Glomerular visceral epithelial cell (primary cell): ENCODE measurements around the gene CNN1.
A peak's percentile ranks its signal among the peaks of the same experiment; 100 is the strongest.

Experiments
- DNase-seq: peaks from one replicate; pipeline ENCODE4 v3.0.0-alpha.2; 2016; ENCODE audit errors: extremely low spot score

The CNN1 gene

DNA sequence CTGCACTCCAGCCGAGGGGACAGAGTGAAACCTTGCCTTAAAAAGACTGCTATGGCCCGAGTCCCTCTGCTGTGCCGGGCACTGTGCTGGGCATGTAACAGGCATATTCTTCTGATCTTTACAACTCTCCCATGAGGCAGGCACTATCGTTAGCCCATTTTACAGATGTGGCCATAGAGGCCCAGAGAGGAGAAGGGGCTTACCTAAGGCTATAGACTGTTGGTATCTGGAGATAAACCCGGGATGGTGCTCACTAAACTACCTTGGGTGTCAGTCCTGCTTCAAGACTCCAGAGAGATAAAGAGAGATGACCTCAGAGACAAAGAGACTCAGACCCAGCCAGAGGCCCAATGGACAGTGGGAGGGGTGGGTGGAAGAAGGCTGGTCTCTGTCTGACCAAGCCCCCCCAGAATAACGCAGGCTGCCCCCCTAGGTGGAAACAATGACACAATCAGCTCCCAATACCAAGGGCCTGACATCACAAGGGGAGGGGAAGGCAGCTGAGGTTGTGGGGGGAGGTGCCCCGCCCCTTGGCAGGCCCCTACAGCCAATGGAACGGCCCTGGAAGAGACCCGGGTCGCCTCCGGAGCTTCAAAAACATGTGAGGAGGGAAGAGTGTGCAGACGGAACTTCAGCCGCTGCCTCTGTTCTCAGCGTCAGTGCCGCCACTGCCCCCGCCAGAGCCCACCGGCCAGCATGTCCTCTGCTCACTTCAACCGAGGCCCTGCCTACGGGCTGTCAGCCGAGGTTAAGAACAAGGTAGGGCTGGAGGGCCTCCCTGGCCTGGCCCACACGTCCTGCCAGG is at the start of gene CNN1:
TSS of gene CNN1 (plus strand) at position 620 of the 805 bp plus-strand sequence. CDS start at position 697, 77 bp downstream.
- peak; percentile 86 for DNase-seq

DNA sequence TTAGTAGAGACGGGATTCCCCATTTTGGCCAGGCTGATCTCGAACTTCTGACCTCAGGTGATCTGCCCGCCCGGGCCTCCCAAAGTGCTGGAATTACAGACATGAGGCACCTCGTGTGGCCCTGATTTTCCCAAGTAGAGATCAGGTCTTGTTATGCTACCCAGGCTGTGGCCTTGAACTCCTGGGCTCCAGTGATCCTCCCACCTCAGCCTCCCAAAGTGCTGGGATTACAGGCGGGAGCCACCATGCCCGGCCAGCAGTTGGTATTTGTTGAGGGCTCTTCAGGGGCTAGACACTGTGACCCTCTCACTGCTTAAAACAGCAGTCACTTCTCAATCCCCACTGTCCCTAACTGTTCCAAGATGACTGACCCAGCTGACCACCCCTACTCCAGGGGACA is 49.3 kb upstream of the CNN1 start:
- DNase-seq = no peak

DNA sequence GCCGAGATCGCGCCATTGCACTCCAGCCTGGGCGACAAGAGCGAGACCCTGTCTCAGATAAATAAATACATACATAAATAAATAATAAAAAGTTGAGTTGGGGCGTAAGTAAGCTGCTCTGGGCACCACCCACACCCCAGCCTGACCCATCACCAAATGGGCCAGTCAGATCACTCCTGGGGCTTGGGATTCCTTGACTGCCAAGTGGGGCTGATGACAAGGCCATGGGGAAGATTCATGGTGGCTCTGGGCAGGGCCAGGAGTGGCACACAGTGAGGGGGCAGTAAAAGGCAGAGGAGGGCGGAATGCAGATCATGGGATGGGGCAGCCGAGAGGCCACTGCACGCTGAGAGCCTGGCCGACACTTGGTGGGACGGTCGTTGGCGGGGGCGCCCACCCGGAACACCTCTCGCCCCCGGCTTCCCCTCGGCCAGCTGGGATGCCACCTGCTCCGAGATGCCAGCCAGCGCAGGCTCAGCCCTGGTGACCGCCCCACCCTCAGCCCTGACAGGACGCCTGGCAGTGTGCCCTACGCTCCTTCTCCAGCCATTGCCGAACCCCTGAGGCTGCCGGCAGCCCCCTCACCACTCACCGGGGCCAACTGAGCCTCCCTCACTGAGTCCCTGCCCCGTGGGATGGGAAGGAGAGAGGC is 43.9 kb upstream of the CNN1 start:
- no peak for DNase-seq

DNA sequence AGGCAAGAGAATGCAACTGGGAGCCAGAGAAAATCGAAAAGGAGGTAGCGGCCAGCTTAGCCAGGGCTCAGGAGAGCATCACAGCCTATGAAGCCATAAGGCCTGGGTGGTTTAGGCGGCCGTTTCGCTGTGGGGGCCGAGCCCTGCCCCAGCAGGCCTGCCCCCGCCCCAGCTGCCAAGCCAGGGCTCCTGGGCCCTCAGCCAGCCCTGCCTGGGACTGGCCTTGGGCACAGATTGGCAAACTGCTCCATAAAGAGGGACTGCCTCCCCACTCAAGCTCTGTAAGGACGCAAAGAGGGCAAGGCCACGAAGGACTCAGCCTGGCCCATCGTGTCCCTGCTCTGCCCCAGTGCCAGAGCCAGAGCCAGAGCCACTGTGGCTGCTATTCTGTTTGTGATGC is 43.2 kb upstream of the CNN1 start:
- no peak for DNase-seq

DNA sequence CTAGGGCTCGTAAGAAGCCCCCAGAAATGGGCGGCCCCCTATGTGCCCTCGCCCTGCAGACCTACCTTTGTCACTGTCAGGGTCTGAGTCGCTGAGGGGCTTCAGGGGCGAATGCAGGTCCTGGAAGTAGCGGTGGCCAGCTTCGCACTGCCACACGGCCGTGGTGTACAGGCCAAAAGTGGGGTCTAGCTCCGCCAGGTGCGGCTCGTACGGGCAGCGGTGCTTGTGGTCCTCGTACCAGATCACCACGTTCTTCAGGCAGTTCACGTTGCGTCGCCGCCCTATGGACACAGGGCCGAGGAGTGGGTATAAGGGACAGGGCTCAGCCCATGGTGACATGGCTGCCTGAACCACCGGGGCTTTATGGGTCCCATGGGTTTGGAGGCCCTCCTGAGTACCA is 42.8 kb upstream of the CNN1 start:
- no peak for DNase-seq

DNA sequence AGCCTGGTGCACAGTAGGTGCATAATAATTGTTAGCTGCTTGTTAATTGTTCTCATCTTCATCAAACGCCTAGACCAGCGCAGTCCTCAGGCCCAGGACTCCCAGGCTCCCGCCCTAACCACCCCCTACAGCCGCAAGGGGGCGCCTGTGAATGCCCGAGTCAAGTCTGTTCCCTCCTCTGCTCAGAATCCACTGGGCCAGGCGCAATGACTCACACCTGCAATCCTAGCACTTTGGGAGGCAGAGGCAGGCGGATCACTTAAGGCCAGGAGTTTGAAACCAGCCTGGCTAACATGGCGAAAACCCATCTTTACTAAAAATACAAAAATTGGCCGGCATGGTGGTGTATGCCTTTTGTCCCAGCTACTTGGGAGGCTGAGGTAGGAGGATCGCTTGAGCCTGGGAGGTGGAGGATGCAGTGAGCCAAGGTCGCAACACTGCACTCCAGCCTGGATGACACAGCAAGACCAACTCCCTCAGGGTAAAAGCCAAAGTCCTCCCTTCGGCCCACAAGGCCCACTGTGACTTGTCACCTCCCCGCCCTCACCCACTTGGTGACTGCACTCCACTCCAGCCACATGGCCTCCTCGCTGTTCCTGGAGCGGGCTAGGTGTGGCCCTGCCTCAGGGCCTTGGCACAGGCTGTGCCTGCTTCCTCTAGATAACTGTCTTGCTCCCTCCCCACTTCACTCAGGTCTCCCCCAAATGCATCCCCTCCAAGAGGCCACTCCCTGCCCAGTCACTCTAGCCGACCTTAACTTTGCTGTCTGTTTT is 42.1 kb upstream of the CNN1 start:
- peak; percentile 83 for DNase-seq

DNA sequence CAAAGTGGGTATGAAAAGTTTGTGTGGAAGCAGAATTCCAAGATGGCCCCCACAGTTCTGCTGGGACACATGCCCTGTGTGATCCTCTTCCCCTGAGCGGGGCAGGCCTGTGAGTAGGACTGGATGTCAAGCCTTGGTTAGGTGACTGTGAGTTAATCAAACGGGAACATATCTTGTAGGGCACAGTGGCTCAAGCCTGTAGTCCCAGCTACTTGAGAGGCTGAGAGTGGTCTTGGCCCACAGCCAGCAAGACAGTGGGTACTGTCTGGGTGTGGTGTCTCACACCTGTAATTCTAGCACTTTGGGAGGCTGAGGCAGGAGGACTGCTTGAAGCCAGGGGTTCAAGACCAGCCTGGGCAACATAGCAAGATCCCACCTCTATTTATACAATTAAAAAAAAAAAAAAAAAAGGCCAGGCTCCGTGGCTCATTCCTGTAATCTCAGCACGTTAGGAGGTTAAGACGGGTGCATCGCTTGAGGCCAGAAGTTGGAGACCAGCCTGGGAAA is 39.4 kb upstream of the CNN1 start:
- DNase-seq = no peak

DNA sequence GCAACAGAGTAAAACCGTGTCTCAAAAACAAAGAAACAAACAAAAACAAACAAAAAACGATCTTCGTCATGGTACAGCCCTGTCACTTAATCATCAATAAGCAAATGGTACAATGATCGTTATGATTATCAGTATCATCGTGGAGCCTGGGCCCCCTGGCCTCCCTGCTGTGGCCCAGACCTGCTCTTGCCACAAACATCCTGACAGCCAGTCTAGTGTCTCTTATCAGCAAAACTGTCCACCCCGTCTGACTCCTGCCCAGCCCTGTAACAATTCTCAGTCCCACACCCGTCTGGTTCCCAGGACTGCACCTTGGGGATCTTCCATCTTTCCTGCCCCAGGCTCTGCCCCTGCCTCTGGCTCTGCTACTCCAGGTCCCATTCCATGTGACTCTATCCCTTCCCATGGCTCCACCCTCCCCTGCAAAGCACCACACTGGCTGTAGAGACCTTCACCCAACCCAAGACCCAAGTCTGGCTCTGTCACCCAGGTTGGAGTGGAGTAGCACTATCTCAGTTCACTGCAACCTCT is 38.7 kb upstream of the CNN1 start:
- no peak for DNase-seq

DNA sequence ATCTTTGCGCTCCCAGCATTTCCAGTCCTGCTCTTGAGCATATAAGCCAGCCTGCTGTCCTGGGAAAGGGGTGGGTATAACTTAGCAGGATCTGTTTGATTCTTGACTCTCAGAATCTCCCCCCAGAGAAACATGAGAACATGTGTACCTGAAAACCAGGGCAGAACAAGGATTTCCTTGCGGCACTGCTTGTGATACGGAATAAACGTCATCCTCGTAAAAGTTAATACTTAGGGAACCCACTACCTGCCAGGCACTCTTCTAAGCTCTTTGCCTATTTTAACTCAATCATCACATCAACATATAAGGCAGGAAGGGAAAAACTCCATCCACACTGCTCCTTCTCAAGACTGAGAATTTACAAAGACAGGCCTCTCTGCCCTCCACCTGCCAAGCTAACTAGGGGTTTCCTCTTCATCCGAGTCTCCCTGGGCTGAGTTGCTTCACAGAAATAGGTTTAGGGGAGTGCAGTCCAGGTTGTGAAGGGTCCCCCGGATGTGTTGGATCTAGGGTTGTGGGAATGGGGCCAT is 34.1 kb upstream of the CNN1 start:
- DNase-seq = no peak

DNA sequence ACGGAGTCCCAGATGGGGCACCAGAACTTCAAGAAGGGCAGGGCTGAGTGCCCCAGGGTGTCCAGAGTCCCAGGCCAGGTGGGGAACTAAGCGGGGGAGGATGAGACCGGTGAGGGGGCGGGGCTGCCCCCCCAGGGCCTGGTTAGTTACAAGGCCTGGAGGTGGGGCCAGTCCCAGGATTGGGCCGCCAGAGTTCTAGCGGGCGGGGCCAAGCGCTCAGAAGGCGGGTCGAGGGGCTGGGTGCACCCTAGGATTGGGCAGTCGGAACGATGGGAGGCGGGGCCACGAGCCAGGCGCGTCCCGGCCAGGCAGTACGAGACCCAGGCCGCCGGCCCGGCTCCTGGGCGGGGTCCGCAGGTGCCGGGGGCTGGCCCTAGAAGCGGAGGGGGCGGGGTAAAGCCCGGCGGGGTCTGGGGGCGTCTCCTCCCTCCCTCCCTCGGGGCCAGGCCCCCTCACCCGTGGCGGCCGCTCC is 33.6 kb upstream of the CNN1 start:
- DNase-seq = peak; percentile 98

DNA sequence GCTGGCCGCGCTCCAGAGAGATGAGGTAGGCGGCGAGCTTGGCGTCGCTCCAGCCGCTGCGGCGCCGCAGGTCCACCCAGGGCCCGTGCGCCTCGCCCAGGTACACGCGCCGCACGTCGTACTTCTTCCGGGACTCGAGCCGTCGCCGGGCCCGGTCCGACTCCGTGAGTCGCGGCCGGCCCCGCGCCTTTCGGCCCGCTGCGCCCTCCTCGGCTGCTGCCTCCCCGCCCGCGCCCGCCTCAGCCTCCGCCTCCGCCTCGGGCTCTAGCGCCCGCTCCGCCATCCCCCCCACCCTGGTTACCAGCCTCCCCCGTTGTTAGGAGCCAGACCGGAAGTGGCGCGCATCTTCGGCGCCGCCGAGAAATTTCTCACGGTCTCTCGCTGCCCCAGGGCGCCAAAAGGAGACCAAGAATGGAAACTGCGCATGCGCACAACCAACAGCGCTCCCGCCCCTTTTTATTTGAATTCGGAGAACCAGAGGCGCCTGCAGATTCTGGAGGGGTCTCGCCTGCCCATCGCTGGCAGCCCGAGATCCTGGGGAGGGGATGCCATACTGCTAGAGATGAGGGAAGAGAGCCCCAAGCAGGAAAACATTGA is 33.0 kb upstream of the CNN1 start, which contains the start of gene ZNF653:
TSS of gene ZNF653 (minus strand) at position 336 of the 597 bp plus-strand sequence. CDS start at position 283, 53 bp downstream.
- peak; percentile 96 for DNase-seq

DNA sequence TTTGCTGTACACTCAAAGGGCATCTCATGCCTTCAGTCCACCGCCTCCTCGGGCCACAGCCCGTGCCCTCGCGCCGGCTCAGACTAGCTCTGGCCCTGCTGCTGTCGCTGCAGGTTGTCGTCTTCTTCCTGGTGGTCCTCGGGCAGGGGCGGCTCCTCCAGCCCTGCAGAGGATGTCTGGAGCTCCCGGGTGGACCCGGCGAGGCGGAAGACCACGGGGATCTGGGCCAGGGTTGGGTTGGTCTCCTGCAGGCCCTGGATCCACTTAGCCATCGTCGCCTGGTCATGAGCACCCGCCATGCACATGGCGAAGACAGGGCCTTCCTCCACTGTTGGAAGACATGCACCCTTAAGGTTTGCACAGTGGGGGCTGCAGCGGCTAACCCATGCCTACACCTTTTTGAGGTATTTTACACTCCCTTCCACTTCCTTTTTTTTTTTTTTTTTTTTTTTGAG is 32.5 kb upstream of the CNN1 start:
- DNase-seq = no peak

DNA sequence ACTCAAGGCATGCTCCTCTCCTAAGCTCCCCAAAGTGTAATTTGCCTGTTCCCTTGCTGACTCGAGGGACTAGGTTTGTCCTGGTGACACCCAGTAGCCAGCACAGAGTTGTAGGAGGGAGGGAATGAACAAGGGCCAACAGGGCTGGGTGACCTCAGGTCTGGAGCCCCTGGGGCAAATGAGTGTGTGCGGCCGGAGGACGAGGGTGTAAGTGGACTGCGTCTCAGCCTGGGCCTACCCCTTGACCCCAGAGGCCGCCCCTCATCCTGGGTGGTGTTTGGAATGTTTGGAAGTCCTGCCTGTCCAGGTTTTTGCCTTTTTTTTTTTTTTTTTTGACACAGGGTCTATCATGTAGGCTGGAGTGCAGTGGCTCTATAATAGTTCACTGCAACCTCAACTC is 31.7 kb upstream of the CNN1 start:
- DNase-seq = no peak

DNA sequence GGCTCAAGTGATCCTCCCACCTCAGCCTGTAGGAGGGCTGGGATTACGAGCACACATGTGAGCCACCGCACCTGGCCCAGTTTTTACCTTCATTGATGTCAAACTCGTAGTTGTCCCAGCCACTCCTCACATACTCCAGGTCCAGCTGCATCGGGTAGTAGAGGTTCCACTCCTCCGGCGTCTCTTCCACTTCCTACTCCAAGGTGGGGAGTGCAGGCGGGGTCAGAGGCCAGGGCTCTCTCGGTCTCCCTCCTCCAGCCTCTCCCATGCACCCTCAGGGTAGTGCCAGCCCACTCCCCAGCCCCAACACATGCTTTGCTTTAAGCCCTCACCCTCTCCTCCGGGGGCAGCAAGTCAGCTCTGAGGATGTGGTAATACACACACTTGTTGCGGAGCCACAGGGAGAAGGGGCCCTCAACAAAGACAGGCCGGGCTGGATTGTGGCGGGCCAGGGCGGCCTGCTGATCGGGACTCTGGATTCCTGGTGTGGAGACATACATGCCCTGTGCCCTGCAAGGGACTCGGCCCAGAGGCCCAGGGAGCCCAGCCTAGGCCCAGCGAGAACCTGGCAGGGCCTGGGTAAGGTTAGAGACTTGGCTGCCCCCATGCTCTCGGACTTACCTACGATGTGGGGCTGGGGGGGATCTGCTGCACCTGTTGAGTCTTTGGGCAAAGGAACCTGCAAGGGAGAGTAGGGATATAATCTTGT is 31.1 kb upstream of the CNN1 start:
- no peak for DNase-seq

DNA sequence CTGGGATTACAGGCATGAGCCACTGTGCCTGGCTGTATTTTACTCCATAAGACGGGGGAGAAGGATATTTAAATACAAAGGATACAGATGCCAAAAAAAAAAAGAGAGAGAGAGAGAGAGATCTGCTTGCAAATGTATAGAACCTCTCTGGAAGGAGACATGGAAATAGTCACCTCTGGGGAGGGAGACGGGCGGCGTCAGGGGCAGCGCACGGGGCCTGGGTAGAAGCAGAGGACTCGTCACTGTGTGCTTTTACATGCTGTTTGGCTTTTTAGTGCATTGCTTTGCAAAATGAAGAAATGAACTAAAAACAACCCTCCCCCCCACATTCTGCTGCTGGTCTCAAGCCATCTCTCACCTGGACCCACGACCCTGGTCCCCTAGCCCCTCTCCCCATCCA is 28.2 kb upstream of the CNN1 start:
- no peak for DNase-seq

DNA sequence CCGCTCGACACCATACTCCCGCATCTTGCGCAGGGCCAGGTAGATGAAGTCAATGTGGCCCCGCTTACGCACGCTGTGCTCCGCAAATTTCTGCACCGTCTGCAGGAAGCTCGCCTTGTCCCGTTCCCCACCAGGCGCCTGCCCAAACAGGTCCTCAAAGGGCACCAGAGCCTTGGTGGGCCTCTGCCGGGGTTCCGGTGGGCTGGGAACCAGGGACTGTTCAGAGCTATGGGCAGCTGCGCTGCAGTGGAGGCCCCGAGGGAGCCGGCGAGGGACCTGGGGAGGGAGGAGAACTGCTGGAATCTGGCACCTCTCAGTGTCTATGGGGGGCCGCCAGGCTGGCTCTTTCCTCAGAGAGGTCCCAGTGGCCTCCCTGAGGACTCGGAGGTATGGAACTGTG is 24.7 kb upstream of the CNN1 start:
- DNase-seq = no peak

DNA sequence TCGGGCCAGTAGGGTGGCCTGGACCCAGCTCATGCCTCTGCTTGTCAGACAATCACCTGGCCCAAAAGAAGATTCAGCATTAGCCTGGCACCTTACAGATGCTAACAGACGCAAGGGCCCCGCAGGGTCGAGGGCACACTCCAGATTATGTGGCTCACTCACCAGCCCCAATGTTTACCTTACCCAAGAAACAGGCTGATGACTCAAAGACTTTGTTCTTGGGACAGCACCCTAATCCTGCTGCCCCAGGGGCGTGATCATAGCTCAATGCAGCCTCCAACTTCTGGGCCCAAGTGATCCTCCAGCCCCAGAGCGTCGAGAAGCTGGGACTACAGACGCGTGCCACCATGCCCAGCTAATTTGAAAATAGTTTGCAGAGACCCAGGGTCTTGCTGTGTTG is 19.5 kb upstream of the CNN1 start:
- DNase-seq = no peak

DNA sequence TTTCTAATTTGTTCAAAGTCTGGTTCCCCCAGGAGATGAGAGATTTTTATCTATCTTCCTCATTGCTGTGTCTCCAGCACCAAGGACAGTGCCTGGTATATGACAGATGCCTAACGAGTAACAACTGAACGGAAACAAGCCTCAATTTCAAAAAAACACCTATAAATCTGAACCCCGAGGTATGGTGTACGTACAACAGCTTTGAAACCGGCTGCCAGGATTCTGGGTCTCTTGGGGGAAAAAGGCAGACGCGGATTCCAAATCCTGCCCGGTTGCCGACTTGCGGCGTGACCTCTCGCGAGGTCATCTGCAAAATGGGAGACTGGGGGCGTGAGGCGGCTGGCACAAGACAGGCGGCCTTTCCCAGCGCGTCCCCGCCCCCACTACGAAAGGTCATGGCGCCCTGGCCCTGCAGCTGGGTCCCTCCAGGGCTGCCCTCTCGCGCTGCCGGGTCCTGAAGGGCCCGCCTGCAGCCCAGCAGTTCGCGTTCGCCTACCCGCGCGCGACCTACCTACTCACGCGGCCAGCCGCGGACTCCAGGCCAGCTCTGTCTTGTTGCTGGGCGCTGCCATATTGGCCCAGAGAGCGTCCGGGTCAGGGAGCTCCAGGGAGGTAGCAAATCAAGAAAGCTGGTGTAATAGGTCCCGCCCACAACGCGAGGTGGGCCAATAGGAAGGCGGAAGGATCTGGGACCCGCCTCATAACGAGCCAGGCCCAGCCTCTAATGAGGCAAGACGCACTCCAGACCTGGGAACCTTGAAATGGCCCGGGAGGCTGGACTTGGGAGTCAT is 9.9 kb upstream of the CNN1 start, which contains the start of gene ECSIT:
TSS of gene ECSIT (minus strand) at position 584 of the 791 bp plus-strand sequence. CDS start 9,964 bp downstream, outside the sequence.
- DNase-seq = peak; percentile 99

DNA sequence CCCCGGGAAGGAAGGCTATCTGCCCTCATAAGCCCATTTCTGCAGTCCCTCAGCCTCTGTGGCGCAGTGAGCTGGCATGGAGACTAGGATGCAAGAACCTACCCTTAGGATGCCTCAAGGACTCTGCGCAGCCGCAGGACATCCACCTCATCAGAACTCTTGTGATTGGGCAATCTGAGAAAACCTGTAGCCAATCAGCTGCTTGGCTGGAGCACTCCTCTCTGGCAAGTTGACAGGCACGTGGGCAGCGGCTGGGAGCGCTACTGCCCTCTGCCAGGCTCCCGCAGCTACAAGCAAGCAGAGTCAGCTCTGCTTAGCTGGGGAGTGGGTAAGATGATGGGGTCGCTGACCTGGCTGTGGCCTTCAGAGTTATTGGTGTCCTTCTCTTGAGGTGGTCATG is 8.2 kb upstream of the CNN1 start:
- peak; percentile 43 for DNase-seq

DNA sequence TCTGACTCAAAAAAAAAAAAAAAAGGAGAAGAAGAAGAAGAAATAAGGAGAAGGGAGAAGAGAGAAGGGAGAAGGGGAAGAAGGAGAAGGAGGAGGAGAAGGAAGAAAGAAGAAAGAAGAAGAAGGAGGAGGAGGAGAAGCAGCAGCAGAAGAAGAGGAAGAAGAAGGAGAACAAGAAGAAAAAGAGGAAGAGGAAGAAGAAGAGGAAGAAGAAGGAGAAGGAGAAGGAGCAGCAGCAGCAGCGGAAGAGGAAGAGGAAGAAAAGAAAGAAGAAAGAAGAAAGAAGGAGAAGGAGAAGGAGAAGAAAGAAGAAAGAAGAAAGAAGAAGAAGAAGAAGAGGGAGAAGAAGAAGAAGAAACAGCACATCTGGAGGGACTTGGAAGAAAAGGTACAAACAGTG is 4.1 kb upstream of the CNN1 start:
- DNase-seq = no peak
